Hepatocyte (in vitro differentiated cells): Measurements from ENCODE around the gene CSRP1.

ENCODE experiments used
- EZH2 ChIP-seq: fragments of 200-600 bp; sonication (generic); IDR thresholded peaks from 2 replicates; pipeline ENCODE4 v1.6.1; 2016; ENCODE audit warnings: antibody characterized with exemption, mild to moderate bottlenecking, borderline replicate concordance
- EZH2phosphoT487 ChIP-seq: fragments of 200-600 bp; sonication (generic); IDR thresholded peaks from one replicate; pipeline ENCODE4 v1.6.1; 2018; ENCODE audit warnings: antibody characterized with exemption, mild to moderate bottlenecking, low read depth, moderate library complexity; ENCODE audit not compliant: unreplicated experiment, severe bottlenecking
- TF ChIP-seq, protein P1 (sequence below): fragments of 200-600 bp; sonication (generic); IDR thresholded peaks from 2 replicates; pipeline ENCODE4 v1.5.1; 2016; ENCODE audit warnings: antibody characterized with exemption, mild to moderate bottlenecking; ENCODE audit not compliant: poor library complexity

DNA sequence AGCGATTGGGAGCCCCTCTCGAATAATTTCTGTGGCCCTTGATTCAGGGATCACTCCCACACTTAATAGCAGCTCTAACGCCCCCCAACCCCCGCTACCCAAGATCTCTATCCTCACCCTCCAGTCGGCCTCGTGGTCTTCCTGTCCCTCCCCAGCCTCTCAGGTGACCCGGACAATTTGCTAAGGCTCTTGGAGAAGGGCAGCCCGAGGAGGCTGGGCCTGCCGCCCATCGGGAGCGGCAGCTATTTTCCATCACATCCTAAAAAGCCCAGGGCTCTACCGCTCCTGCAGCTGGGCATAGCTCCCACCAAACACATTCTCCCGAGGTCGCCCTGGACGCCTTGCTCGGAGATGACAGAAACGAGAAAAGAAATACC lies 25.9 kb downstream of the CSRP1 start:
- no peak for TF ChIP-seq EZH2phosphoT487
- TF ChIP-seq, protein P1, sequence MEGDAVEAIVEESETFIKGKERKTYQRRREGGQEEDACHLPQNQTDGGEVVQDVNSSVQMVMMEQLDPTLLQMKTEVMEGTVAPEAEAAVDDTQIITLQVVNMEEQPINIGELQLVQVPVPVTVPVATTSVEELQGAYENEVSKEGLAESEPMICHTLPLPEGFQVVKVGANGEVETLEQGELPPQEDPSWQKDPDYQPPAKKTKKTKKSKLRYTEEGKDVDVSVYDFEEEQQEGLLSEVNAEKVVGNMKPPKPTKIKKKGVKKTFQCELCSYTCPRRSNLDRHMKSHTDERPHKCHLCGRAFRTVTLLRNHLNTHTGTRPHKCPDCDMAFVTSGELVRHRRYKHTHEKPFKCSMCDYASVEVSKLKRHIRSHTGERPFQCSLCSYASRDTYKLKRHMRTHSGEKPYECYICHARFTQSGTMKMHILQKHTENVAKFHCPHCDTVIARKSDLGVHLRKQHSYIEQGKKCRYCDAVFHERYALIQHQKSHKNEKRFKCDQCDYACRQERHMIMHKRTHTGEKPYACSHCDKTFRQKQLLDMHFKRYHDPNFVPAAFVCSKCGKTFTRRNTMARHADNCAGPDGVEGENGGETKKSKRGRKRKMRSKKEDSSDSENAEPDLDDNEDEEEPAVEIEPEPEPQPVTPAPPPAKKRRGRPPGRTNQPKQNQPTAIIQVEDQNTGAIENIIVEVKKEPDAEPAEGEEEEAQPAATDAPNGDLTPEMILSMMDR: no peak
- no peak for TF ChIP-seq EZH2
